HepG2 (cell line): ENCODE measurements around the gene LRRC3. TPM values are rescaled to one million over a fixed set of nuclear protein-coding genes. Genes with fewer than 3 reads are reported as not detected.

Source experiments
- ATAC-seq: fragments of 200-7000 bp; cut with Tn5 transposase; 3 replicates; pipeline ENCODE4 v1.9.1; 2020; ENCODE audit warnings: mild to moderate bottlenecking, moderate library complexity
- BruUV-seq: library from RNA; stranded (reverse); fragments of 400-500 nt; replicated peaks from 2 replicates; lab custom pipeline; 2021; lab: Mats Ljungman, UMichigan
- CTCF ChIA-PET: fragments of 300-600 bp; formaldehyde crosslinking; extraction: SDS; loops from one replicate; lab custom pipeline; 2021; ENCODE audit warnings: low total read pairs, inconsistent platforms, low intra/inter-chr PET ratio; lab: Yijun Ruan, JAX
- POLR2A ChIA-PET: fragments of 350-600 bp; sonication (Branson Sonifier 250); formaldehyde crosslinking; loops from one replicate; lab custom pipeline; 2020; ENCODE audit warnings: antibody characterized with exemption, inconsistent platforms; lab: Yijun Ruan, JAX
- DNase-seq: peaks from one replicate; pipeline ENCODE4 v3.0.0-alpha.2; 2015; ENCODE audit warnings: low spot score
- FAIRE-seq: peaks from 3 replicates; lab custom pipeline; 2011; peaks lifted over from hg19 to GRCh38; lab: Jason Lieb, UNC
- H2AFZ ChIP-seq: one replicate; pipeline ENCODE4 v1.6.1; 2011; ENCODE audit warnings: low read length, inconsistent platforms
- H3K27ac ChIP-seq: fragments of 300-600 bp; 3 replicates; pipeline ENCODE4 v1.8.0; 2011; ENCODE audit warnings: mixed run types, mild to moderate bottlenecking, mixed read lengths, low read length, inconsistent platforms; ENCODE audit not compliant: insufficient read depth; ENCODE audit errors: extremely low read length
- H3K27me3 ChIP-seq, 2 experiments: fragments of 200-600 bp in 1 of 2; 2 replicates in 1 of 2; 3 replicates in 1 of 2; pipeline versions ENCODE4 v1.6.0 to v1.8.0; 2011; ENCODE audit warnings: low read length in 2 of 2, mild to moderate bottlenecking in 2 of 2, moderate library complexity in 2 of 2, inconsistent platforms in 1 of 2; ENCODE audit not compliant: insufficient read depth in 2 of 2, control insufficient read depth in 1 of 2
- H3K36me3 ChIP-seq, 2 experiments: fragments of 200-600 bp in 1 of 2; replicated peaks in 1 of 2; 2 replicates in 1 of 2; 3 replicates in 1 of 2; pipeline versions ENCODE4 v1.5.1 to v1.8.0; 2011; ENCODE audit warnings: low read length in 2 of 2, inconsistent platforms in 1 of 2; ENCODE audit not compliant: insufficient read depth in 2 of 2, control insufficient read depth in 1 of 2
- H3K4me1 ChIP-seq: 2 replicates; pipeline ENCODE4 v1.5.1; 2012; ENCODE audit warnings: low read length, inconsistent platforms; ENCODE audit not compliant: insufficient read depth
- H3K4me2 ChIP-seq: 2 replicates; pipeline ENCODE4 v1.6.0; 2011; ENCODE audit warnings: low read depth, low read length, inconsistent platforms
- H3K4me3 ChIP-seq, 3 experiments: fragments of 200-600 bp in 1 of 3; sonication (generic), shearing (Covaris generic) in 1 of 3; replicated peaks in 1 of 3; 2 replicates each; pipeline ENCODE4 v1.5.1; 2011 to 2016; ENCODE audit warnings: low read length in 3 of 3, inconsistent platforms in 2 of 3, low read depth in 2 of 3, mild to moderate bottlenecking in 2 of 3, control low read depth in 1 of 3, mixed read lengths in 1 of 3; ENCODE audit not compliant: insufficient read depth in 1 of 3
- H3K79me2 ChIP-seq: one replicate; pipeline ENCODE4 v1.6.1; 2011; ENCODE audit warnings: low read length, inconsistent platforms; ENCODE audit not compliant: insufficient read depth
- H3K9ac ChIP-seq: 2 replicates; pipeline ENCODE4 v1.6.0; 2011; ENCODE audit warnings: mild to moderate bottlenecking, low read depth, low read length, inconsistent platforms; ENCODE audit not compliant: insufficient read depth
- H3K9me3 ChIP-seq: 2 replicates; pipeline ENCODE4 v1.5.1; 2012; ENCODE audit warnings: mild to moderate bottlenecking, low read length
- H4K20me1 ChIP-seq: 2 replicates; pipeline ENCODE4 v1.6.0; 2011; ENCODE audit warnings: inconsistent platforms, mild to moderate bottlenecking, low read length, moderate library complexity; ENCODE audit not compliant: insufficient read depth
- FOXO1 ChIP-seq: sonication (generic); formaldehyde crosslinking; IDR thresholded peaks from 2 replicates; pipeline ENCODE4 v1.4.0; 2020; ENCODE audit warnings: missing genetic modification reagents
- FOXP1 ChIP-seq, 2 experiments: fragments of 450-650 bp in 1 of 2; IDR thresholded peaks; 2 replicates each; pipeline ENCODE4 v1.6.1; 2017 to 2018; ENCODE audit warnings: antibody characterized with exemption in 1 of 2
- NFKB2 ChIP-seq: sonication (generic); formaldehyde crosslinking; IDR thresholded peaks from 2 replicates; pipeline ENCODE4 v1.4.0; 2020; ENCODE audit warnings: missing genetic modification reagents, borderline replicate concordance
- PAX8 ChIP-seq: sonication (generic); formaldehyde crosslinking; IDR thresholded peaks from 2 replicates; pipeline ENCODE4 v1.8.0; 2022; ENCODE audit warnings: mild to moderate bottlenecking, missing genetic modification reagents, borderline replicate concordance
- RBM22 ChIP-seq: fragments of 200-400 bp; formaldehyde crosslinking; optimal IDR thresholded peaks from 2 replicates; pipeline ENCODE3; 2017; ENCODE audit warnings: mild to moderate bottlenecking, low read length, moderate library complexity
- SALL1 ChIP-seq: sonication (generic); formaldehyde crosslinking; IDR thresholded peaks from 2 replicates; pipeline ENCODE4 v1.8.0; 2022; ENCODE audit warnings: mild to moderate bottlenecking, missing genetic modification reagents
- ZNF431 ChIP-seq: sonication (generic); formaldehyde crosslinking; IDR thresholded peaks from 2 replicates; pipeline ENCODE4 v1.9.0; 2022; ENCODE audit warnings: missing genetic modification reagents, low read depth, mild to moderate bottlenecking, borderline replicate concordance
- ZNF496 ChIP-seq: sonication (generic); formaldehyde crosslinking; IDR thresholded peaks from 2 replicates; pipeline ENCODE4 v1.8.1; 2023; ENCODE audit warnings: mild to moderate bottlenecking, moderate library complexity, missing genetic modification reagents; ENCODE audit not compliant: insufficient replicate concordance
- ZNF564 ChIP-seq: sonication (generic); formaldehyde crosslinking; IDR thresholded peaks from 2 replicates; pipeline ENCODE4 v1.8.1; 2023; ENCODE audit warnings: mild to moderate bottlenecking, missing genetic modification reagents
- ZNF616 ChIP-seq: sonication (generic); formaldehyde crosslinking; IDR thresholded peaks from 2 replicates; pipeline ENCODE4 v1.5.0; 2020; ENCODE audit warnings: low read depth, mild to moderate bottlenecking, missing genetic modification reagents
- ZNF747 ChIP-seq: sonication (generic); formaldehyde crosslinking; IDR thresholded peaks from 2 replicates; pipeline ENCODE4 v1.8.1; 2023; ENCODE audit warnings: missing genetic modification reagents, mild to moderate bottlenecking, borderline replicate concordance
- ZSCAN25 ChIP-seq: sonication (generic); formaldehyde crosslinking; IDR thresholded peaks from 2 replicates; pipeline ENCODE4 v1.8.0; 2022; ENCODE audit warnings: mild to moderate bottlenecking, missing genetic modification reagents
- WGBS: methylation state at CpG from one replicate; pipeline ENCODE4 v1.1.6; 2017; ENCODE audit warnings: low lambda C conversion rate; 5-methylcytosine and 5-hydroxymethylcytosine counted together
- in situ Hi-C: cut with HindIII; loops from 2 replicates; pipeline ENCODE4 v1.10.0; 2017; ENCODE audit warnings: low pct_unique_long_range_greater_than_20kb; ENCODE audit not compliant: extremely low pct_ligation_motif_present
- intact Hi-C: fragments of 100-400 bp; cut with micrococcal nuclease; formaldehyde crosslinking; loops from one replicate; pipeline ENCODE4 v1.10.0; 2022; ENCODE audit not compliant: unreplicated experiment
- polyA plus RNA-seq, 8 experiments: library from polyadenylated mRNA; depleted of rRNA in 3 of 8; stranded (reverse) in 7 of 8; unstranded in 1 of 8; fragments of >200 nt; fragmentation: Illumina TruSeq in 4 of 8; extraction: Trizol in 4 of 8; gene quantifications; 2 replicates each; pipeline versions ENCODE4 v1.2.1 to v1.2.3, GENCODE V29; 2011 to 2016; ENCODE audit warnings: low read depth in 4 of 8, missing spikeins in 1 of 8, mixed read lengths in 1 of 8; ENCODE audit not compliant: insufficient read depth in 1 of 8
- total RNA-seq, 5 experiments: library from RNA; depleted of rRNA; stranded (reverse); fragments of >200 nt; fragmentation: Illumina TruSeq; extraction: Trizol; gene quantifications; 2 replicates each; pipeline ENCODE4 v1.2.3, GENCODE V29; 2016; ENCODE audit warnings: low read depth in 1 of 5
- TF ChIP-seq, protein P1 (sequence below): sonication (generic); formaldehyde crosslinking; IDR thresholded peaks from 2 replicates; pipeline ENCODE4 v1.4.0; 2020; ENCODE audit warnings: missing genetic modification reagents, borderline replicate concordance
- TF ChIP-seq, protein P2 (sequence below): sonication (generic); formaldehyde crosslinking; IDR thresholded peaks from 2 replicates; pipeline ENCODE4 v1.5.1; 2020; ENCODE audit warnings: mild to moderate bottlenecking, missing genetic modification reagents, moderate library complexity

LRRC3 gene
- total and polyA plus RNA-seq, 2 of the 13 experiments (the other 11 are each of a cell fraction or from before 2014, with no cell fraction given), result 4.8 to 16.5 TPM

DNA sequence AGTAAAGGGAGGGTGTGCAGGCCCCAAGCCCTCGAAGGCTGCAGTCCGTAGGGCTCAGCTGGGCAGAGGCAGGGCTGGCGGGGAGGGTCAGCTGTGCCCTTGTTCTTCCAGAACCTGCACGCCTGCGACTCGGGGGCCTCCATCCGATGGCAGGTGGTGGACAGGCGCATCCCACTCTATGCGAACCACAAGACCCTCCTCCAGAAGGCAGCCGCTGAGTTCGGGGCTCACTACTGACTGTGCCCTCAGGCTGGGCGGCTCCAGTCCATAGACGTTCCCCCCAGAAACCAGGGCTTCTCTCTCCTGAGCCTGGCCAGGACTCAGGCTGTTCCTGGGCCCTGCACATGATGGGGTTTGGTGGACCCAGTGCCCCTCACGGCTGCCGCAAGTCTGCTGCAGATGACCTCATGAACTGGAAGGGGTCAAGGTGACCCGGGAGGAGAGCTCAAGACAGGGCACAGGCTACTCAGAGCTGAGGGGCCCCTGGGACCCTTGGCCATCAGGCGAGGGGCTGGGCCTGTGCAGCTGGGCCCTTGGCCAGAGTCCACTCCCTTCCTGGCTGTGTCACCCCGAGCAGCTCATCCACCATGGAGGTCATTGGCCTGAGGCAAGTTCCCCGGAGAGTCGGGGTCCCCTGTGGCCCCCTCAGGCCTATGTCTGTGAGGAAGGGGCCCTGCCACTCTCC, 13.6 kb upstream of the LRRC3 start:
- no peak overlapping the region for H3K4me2 ChIP-seq
- H3K9me3 ChIP-seq, result no peaks in the 10 kb centered on the region
- peaks cover 2 to 20% of the 10 kb centered on the region in 2 experiments; a peak in 4 of 5 replicates for H3K27me3 ChIP-seq
- H3K4me3 ChIP-seq, result no peak overlapping the region; a peak in 1 of 6 replicates
- ATAC-seq, result no peak
- in situ Hi-C loops (loop anchor here (5.0 kb wide), 1 partner anchor 41 kb away; no protein-coding TSS in a partner anchor), intact Hi-C loops (no loop called here)
- H4K20me1 ChIP-seq, result no peaks in the 10 kb centered on the region
- H2AFZ ChIP-seq, result no peak overlapping the region
- H3K27ac ChIP-seq, result no peak overlapping the region
- ChIA-PET CTCF (no interaction called here), POLR2A (interaction anchor here (1.0 to 2.4 kb wide), 3 partner anchors 14 to 41 kb away, joined by 3 to 5 read pairs (median 4); partner anchors contain the start of gene LRRC3)
- H3K9ac ChIP-seq, result no peak overlapping the region
- peaks cover 52% of the 10 kb centered on the region for H3K4me1 ChIP-seq
- WGBS, result no CpG with 5 or more reads among the region's 20 CpGs
- no TSS peak for BruUV-seq
- no peak for FAIRE-seq
- DNase-seq, result no peak
- no peaks in the 10 kb centered on the region for H3K79me2 ChIP-seq
- no peaks in the 10 kb centered on the region for H3K36me3 ChIP-seq
- TF ChIP-seq PAX8 (CRISPR knock-in tag), result no peak
- TF ChIP-seq FOXO1 (CRISPR knock-in tag), result no peak
- TF ChIP-seq FOXP1 (IDR thresholded peaks at IDR 0.05), result no peak
- TF ChIP-seq FOXP1 (CRISPR knock-in tag; IDR thresholded peaks at IDR 0.05), result no peak
- TF ChIP-seq, protein P1, sequence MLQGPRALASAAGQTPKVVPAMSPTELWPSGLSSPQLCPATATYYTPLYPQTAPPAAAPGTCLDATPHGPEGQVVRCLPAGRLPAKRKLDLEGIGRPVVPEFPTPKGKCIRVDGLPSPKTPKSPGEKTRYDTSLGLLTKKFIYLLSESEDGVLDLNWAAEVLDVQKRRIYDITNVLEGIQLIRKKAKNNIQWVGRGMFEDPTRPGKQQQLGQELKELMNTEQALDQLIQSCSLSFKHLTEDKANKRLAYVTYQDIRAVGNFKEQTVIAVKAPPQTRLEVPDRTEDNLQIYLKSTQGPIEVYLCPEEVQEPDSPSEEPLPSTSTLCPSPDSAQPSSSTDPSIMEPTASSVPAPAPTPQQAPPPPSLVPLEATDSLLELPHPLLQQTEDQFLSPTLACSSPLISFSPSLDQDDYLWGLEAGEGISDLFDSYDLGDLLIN (CRISPR knock-in tag), result no peak
- no peak for TF ChIP-seq NFKB2 (CRISPR knock-in tag)
- no peak for TF ChIP-seq ZNF747 (CRISPR knock-in tag)
- no peak for TF ChIP-seq ZNF616 (CRISPR knock-in tag)
- TF ChIP-seq SALL1, result no peak
- no peak for TF ChIP-seq ZNF496 (CRISPR knock-in tag)
- TF ChIP-seq ZNF564 (CRISPR knock-in tag), result no peak
- TF ChIP-seq RBM22, result no peak
- TF ChIP-seq, protein P2, sequence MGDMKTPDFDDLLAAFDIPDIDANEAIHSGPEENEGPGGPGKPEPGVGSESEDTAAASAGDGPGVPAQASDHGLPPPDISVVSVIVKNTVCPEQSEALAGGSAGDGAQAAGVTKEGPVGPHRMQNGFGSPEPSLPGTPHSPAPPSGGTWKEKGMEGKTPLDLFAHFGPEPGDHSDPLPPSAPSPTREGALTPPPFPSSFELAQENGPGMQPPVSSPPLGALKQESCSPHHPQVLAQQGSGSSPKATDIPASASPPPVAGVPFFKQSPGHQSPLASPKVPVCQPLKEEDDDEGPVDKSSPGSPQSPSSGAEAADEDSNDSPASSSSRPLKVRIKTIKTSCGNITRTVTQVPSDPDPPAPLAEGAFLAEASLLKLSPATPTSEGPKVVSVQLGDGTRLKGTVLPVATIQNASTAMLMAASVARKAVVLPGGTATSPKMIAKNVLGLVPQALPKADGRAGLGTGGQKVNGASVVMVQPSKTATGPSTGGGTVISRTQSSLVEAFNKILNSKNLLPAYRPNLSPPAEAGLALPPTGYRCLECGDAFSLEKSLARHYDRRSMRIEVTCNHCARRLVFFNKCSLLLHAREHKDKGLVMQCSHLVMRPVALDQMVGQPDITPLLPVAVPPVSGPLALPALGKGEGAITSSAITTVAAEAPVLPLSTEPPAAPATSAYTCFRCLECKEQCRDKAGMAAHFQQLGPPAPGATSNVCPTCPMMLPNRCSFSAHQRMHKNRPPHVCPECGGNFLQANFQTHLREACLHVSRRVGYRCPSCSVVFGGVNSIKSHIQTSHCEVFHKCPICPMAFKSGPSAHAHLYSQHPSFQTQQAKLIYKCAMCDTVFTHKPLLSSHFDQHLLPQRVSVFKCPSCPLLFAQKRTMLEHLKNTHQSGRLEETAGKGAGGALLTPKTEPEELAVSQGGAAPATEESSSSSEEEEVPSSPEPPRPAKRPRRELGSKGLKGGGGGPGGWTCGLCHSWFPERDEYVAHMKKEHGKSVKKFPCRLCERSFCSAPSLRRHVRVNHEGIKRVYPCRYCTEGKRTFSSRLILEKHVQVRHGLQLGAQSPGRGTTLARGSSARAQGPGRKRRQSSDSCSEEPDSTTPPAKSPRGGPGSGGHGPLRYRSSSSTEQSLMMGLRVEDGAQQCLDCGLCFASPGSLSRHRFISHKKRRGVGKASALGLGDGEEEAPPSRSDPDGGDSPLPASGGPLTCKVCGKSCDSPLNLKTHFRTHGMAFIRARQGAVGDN (CRISPR knock-in tag), result no peak
- 0 out of 2 replicates have a peak, but pooled peaks have one; percentile 25 for TF ChIP-seq ZSCAN25 (CRISPR knock-in tag)
- TF ChIP-seq ZNF431 (CRISPR knock-in tag), result no peak
